OCI-LY1 (cell line): ENCODE measurements around the gene PDLIM4.

Experiments
- H2AFZ ChIP-seq: fragments of 200-600 bp; sonication (generic), shearing (Covaris generic); 2 replicates; pipeline ENCODE4 v1.6.0; 2014; ENCODE audit warnings: antibody characterized with exemption, mild to moderate bottlenecking, low read length
- H3F3A ChIP-seq: fragments of 200-600 bp; sonication (generic), shearing (Covaris generic); 2 replicates; pipeline ENCODE4 v1.6.0; 2014; ENCODE audit warnings: mild to moderate bottlenecking, antibody characterized with exemption, low read length, moderate library complexity; ENCODE audit not compliant: insufficient read depth
- H3K27ac ChIP-seq: fragments of 200-600 bp; sonication (generic); 2 replicates; pipeline ENCODE4 v1.5.1; 2014; ENCODE audit warnings: low read length, mixed run types, mild to moderate bottlenecking, low read depth; ENCODE audit not compliant: poor library complexity, severe bottlenecking
- H3K27me3 ChIP-seq: fragments of 200-600 bp; sonication (generic); 2 replicates; pipeline ENCODE4 v1.6.0; 2014; ENCODE audit warnings: antibody characterized with exemption, mild to moderate bottlenecking, low read length, moderate library complexity; ENCODE audit not compliant: insufficient read depth
- H3K36me3 ChIP-seq: fragments of 200-600 bp; sonication (generic); 2 replicates; pipeline ENCODE4 v1.6.1; 2014; ENCODE audit warnings: mild to moderate bottlenecking, antibody characterized with exemption, low read length, moderate library complexity, mixed read lengths; ENCODE audit not compliant: insufficient read depth
- H3K4me1 ChIP-seq: fragments of 200-600 bp; sonication (generic); 2 replicates; pipeline ENCODE4 v1.5.1; 2014; ENCODE audit warnings: mild to moderate bottlenecking, low read length, moderate library complexity; ENCODE audit not compliant: insufficient read depth, severe bottlenecking
- H3K4me2 ChIP-seq: fragments of 200-600 bp; sonication (generic), shearing (Covaris generic); 2 replicates; pipeline ENCODE4 v1.6.1; 2014; ENCODE audit warnings: low read length
- H3K4me3 ChIP-seq: fragments of 200-600 bp; sonication (generic); 2 replicates; pipeline ENCODE4 v1.5.1; 2014; ENCODE audit warnings: low read length, low read depth, mild to moderate bottlenecking, mixed read lengths; ENCODE audit not compliant: poor library complexity, severe bottlenecking
- H3K79me2 ChIP-seq: fragments of 200-600 bp; shearing (Covaris generic); 2 replicates; pipeline ENCODE4 v1.6.1; 2016; ENCODE audit warnings: mixed run types, low read length, mixed read lengths; ENCODE audit not compliant: insufficient read depth
- H3K9ac ChIP-seq: fragments of 200-600 bp; sonication (generic), shearing (Covaris generic); 2 replicates; pipeline ENCODE4 v1.6.1; 2014; ENCODE audit warnings: mild to moderate bottlenecking, low read length, mixed read lengths
- H3K9me2 ChIP-seq: fragments of 200-600 bp; sonication (generic), shearing (Covaris generic); 2 replicates; pipeline ENCODE4 v1.6.1; 2014; ENCODE audit warnings: low read depth, mild to moderate bottlenecking, low read length, mixed read lengths
- H3K9me3 ChIP-seq: fragments of 200-600 bp; shearing (Covaris generic); 2 replicates; pipeline ENCODE4 v1.6.1; 2014; ENCODE audit warnings: low read length, mixed read lengths
- H4K20me1 ChIP-seq: fragments of 200-600 bp; sonication (generic), shearing (Covaris generic); 2 replicates; pipeline ENCODE4 v1.6.0; 2016; ENCODE audit warnings: mild to moderate bottlenecking, low read length; ENCODE audit not compliant: insufficient read depth
- CTCF ChIP-seq: fragments of 200-600 bp; sonication (generic), shearing (Covaris generic); IDR thresholded peaks from 2 replicates; pipeline ENCODE4 v1.5.1; 2017; ENCODE audit warnings: mild to moderate bottlenecking, antibody characterized with exemption, low read length, moderate library complexity, mixed read lengths
- EZH2 ChIP-seq: fragments of 200-600 bp; sonication (generic), shearing (Covaris generic); IDR thresholded peaks from 2 replicates; pipeline ENCODE4 v1.8.0; 2017; ENCODE audit warnings: borderline replicate concordance, mixed run types, mild to moderate bottlenecking, antibody characterized with exemption, low read length, moderate library complexity, mixed read lengths

The PDLIM4 gene

GRCh38 chr5:132277256-132277655 is 19.8 kb downstream of the PDLIM4 start:
- no peaks in the 10 kb centered on the region for H3K79me2 ChIP-seq
- H3K4me3 ChIP-seq, result no peak overlapping the region
- H4K20me1 ChIP-seq, result no peaks in the 10 kb centered on the region
- no peak overlapping the region for H3K4me2 ChIP-seq
- H3K4me1 ChIP-seq, result no peaks in the 10 kb centered on the region
- H3F3A ChIP-seq, result no peaks in the 10 kb centered on the region
- H3K9me3 ChIP-seq, result no peaks in the 10 kb centered on the region
- TF ChIP-seq EZH2, result no peak
- TF ChIP-seq CTCF, result no peak
- no peaks in the 10 kb centered on the region for H3K36me3 ChIP-seq
- no peak overlapping the region for H3K9ac ChIP-seq
- H3K27me3 ChIP-seq, result no peaks in the 10 kb centered on the region
- no peak overlapping the region for H3K27ac ChIP-seq
- H2AFZ ChIP-seq, result no peak overlapping the region
- no peaks in the 10 kb centered on the region for H3K9me2 ChIP-seq

- Histone ChIP-seq H4K20me1 (no peaks in the 10 kb centered on the region), H3K4me2 (no peak overlapping the region), H3K4me1 (no peaks in the 10 kb centered on the region), H3K36me3 (no peaks in the 10 kb centered on the region), H3K79me2 (no peaks in the 10 kb centered on the region), H3F3A (no peaks in the 10 kb centered on the region), H2AFZ (no peak overlapping the region), H3K27me3 (no peaks in the 10 kb centered on the region; the same call in 1 of the 2 replicates), H3K9me2 (no peaks in the 10 kb centered on the region), H3K4me3 (no peak overlapping the region), H3K9ac (no peak overlapping the region), H3K9me3 (no peaks in the 10 kb centered on the region), H3K27ac (no peak overlapping the region)
- TF ChIP-seq EZH2, result no peak
- no peak for TF ChIP-seq CTCF
Observed at GRCh38 chr5:132277971-132278853, 20.7 kb downstream of the PDLIM4 start.

- Histone ChIP-seq H3F3A (no peaks in the 10 kb centered on the region), H3K9me2 (no peaks in the 10 kb centered on the region), H3K27me3 (no peaks in the 10 kb centered on the region; the same call in 1 of the 2 replicates), H2AFZ (no peak overlapping the region), H3K4me3 (no peak overlapping the region), H3K9ac (no peak overlapping the region), H3K79me2 (no peaks in the 10 kb centered on the region), H3K4me2 (no peak overlapping the region), H3K9me3 (no peaks in the 10 kb centered on the region), H4K20me1 (no peaks in the 10 kb centered on the region), H3K27ac (no peak overlapping the region), H3K36me3 (no peaks in the 10 kb centered on the region), H3K4me1 (no peaks in the 10 kb centered on the region)
- TF ChIP-seq EZH2, result no peak
- TF ChIP-seq CTCF, result no peak
Observed at GRCh38 chr5:132279801-132280200, 22.3 kb downstream of the PDLIM4 start.
